Stimulated activated CD4-positive, alpha-beta T cell treated with anti-CD3 and anti-CD28 coated beads, Interleukin-2, amount 100 ng/mL, for 48 hours (primary cell): ENCODE data around the gene IGSF9.
"Not testable (repeated sequence)": the region's sequence is repeated elsewhere in the genome, so short reads cannot be mapped to it uniquely, and the experiment has no call there.

Experiments used
- DNase-seq, 2 donors: peaks; one replicate each; pipeline ENCODE4 v3.0.0-alpha.2; 2020

IGSF9 gene

DNA sequence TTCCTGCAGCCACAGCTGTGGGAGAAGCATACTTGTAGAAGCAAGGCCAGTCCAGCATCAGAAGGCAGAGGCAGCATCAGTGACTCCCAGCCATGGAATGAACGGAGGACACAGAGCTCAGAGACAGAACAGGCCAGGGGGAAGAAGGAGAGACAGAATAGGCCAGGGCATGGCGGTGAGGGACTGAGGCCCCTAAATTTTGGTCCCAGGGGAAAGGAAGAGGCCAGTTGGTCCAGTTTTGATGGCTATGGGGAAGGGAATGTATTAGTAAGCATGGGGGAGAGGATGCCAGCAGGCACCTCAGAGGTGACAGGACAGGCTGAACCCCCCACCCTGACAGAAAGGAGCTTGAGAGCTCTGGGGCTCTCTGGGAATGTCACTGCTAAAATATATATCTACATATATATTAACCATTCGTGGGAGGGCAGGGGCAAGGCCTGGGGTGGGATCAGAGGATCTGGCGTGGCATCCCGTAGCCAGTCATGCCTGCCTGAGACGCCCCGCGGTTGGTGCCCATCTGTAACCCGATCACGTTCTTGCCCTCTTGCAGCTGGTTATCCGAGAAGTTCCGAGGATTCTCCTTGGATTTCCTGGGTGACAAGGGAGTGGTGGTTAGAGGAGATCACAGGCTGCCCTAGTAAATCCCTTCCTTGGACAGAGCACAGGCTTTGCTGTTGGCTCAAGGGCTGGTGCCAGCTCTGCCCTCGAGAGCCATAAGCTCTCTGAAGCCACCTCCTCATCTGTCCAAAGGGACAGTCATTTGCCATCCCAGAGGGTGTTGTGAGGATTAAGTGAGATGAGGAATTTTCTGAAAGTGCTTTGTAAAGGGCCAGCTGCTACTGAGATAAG is 26.8 kb downstream of the IGSF9 start:
- DNase-seq: no peak

DNA sequence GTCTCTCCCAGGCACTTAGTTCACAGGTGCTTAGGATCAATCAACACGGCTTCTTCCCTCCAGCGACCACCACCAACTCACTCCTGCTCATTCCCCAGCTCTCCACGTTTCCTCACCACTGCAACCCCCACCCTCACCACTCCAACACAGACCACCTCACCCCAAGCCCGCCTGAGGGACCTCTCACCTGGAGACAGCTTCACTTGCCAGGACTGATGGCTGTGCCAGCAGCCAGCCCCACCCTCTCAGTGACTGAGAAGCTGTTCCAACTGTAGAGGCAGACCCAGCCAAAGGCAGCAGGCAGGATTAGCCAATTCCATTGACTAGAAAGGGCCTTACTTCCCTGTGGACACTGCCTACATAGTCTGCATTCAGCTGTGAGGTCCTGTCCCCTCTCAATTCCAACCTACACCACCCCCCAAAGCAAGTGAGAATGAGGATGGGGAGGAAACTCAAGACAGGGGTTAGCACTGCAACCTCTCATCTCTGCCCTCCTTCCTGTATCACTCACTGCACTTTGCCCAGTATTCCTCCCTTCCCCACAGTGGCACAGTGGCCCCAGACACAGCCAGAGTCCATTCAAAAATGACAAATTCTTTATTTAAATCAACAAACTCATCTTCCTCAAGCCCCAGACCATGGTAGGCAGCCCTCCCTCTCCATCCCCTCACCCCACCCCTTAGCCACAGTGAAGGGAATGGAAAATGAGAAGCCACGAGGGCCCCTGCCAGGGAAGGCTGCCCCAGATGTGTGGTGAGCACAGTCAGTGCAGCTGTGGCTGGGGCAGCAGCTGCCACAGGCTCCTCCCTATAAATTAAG is 27.7 kb downstream of the IGSF9 start:
- no peak for DNase-seq

DNA sequence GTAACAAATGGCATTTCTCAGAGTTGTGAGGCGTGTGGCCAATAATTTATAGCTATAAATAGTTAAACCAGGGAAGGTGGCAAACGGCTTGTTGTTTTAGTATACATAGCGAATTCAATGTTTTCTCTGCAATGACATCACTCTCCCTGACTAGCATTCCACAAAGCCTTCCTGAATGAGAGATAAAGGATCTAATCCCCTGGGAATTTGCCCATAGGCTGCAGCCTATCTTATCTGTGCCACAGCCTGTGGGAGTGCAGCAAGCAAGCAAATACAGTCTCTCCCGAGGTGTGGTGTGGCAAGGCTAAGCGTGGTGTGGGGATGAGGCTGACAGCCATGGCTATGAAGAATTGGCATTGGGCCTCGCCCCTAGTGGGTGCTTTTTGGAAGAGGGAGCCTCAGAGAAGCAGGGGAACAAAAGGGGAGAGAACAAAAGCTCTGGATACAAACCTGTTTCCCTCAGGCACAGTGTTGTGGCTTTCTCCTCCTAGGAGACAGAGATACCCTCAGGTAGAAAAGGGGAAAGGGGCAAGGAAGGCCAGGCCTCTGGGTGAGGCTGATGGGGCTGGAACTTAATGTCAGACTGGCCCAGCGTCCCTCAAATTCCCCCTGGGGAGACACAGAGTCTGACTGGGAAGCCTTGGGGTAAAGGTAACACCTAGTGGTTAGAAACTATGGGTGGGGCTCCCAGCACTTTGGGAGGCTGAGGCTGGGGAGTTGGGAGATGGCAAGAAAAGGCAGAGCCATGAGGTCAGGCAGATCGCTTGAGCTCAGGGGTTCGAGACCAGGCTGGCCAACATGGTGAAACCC is 29.0 kb downstream of the IGSF9 start:
- DNase-seq: no peak

DNA sequence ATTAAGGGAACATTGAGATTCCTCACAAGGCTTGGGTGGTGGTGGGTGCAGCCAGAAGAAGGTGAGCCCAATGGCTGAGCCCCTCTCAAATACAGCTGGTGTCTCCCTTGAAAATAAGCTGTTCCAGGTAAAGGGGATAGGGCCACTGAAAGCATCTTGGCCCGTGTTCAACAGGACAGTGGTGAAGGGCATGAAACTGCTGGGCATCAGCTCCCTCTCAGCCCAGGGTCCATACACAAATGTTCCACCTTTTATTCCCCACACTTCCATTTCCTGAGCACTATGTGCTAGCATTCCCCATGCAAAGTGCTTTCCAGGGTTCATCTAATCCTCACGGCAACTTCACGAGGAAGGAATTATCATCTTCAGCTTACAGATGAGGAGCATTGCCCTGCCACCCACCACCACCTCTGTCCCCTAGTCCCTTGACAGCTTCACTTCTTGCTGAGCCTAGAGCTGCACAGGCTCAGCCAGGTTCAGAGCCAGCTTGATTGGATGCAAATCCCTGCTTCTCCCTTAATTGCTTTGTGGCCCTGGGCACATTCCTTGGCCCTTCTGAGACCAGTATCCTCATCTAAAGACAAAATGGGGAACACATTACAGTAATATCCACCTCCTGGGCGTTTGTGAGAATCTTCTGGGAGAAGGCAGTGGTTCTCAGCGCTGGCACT is 29.7 kb downstream of the IGSF9 start:
- DNase-seq: no peak

GRCh38 chr1:159914252-159915018 is 31.0 kb downstream of the IGSF9 start:
- DNase-seq: no peak

- DNase-seq: no peak
Measured at GRCh38 chr1:159913451-159914192, 31.8 kb downstream of the IGSF9 start.

- no peak for DNase-seq
Measured at GRCh38 chr1:159911326-159912070, 33.9 kb downstream of the IGSF9 start.

DNA sequence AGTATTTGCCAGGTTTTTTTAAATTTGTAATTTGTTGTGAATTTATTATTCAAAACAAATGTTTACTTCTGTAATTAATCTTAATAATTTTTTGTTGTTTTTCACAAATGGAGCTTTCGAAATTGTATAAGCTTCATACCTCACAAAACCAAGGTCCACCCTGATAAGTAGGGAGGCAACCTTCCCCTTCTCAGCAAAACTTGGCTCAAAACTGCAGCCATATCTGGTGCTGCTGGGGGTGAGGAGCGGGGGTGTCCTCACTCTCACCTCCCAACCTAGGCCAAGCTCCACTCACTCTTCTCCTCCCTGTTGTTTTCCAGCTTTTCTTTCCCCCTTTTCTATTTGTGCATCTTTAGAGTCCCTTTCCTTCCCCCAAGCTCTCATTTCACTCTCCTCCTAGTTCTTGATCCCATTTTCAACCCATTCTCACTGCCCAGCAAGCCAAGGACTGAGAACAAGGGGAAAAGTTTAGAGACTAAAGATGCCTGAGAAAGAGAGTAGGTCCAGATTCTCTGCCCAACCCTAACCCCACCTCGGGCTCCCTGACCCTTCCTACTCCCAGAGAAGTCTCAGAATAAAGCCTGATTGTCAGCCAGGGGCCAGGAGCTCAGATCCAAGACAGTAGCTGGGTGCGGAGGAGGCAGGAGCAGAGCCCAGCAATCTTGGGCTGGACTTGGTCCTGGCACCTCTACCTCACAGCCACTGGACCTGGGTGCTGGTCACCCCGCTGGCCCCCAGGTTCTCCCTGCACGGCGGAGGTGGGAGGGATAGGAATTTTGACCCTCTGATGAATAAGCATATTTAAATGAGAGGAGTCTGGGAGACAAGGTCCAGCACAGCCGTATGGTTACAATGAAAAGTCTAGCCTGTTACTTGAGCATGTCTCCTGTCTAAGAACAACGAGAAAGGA is 37.1 kb downstream of the IGSF9 start:
- no peak for DNase-seq

DNA sequence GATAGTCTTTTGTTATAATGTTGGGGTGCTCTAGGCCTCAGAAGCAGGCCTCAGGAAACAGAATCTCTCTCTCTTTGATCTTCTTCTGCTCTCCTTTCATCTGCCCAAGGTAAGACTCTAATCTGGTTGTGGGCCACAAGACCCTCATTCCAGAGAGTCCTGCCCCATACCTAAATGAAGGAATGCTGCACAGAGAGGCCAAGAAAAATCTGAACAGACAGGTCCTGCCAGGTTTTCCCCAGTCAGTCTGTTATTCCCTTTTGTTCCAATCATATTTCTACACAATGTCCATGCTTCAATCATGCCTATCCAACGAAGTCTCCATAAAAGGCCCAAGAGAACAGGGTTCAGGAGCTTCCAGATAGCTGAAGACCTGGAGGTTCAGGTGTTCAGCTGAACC is 38.5 kb downstream of the IGSF9 start:
- DNase-seq: no peak

- DNase-seq: not testable (repeated sequence)
Measured at GRCh38 chr1:159904036-159904435, 41.4 kb downstream of the IGSF9 start.

DNA sequence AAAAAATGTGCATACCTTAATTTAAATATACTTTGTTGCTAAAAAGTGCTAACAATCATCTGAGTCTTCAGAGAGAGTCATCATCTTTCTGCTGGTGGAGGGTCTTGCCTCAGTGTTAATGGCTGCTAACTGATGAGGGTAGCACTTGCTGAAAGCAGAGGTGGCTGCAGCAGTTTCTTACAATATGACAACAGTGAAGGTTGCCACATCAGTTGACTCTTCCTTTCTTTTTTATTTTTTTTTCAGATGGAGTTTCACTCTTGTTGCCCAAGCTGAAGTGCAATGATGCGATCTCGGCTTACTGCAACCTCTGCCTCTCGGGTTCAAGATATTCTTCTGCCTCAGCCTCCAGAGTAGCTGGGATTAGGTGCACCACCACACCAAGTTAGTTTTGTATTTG is 42.9 kb downstream of the IGSF9 start:
- no peak for DNase-seq

DNA sequence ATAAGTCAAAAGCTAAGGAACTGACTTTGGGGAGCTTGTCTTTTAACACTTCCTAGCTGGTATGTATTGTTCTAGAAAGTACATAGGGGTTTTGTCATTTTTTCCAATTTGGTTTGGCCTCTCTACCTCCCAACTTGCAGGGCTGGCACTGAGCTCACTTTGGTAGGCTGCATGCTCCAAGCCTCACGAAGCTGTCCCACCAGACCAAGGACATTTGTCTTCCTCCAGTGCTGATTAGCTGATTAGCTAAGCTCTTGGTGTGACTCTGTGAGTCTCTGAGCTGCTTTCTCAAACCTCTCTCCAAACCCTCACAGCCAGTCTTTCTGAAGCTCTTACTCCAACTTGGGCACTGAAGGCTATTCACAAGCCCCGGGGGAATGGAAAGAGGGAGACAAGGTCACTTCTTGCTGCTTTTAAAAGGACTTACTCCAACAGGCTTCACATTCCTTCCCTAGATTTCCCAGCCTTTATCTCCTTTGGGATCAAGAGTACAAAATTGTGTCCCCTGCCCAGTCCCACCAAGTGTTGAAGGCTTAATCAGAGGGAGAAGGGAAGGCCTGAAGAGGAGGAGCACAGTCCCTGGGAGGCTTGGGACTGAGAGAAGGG is 44.6 kb downstream of the IGSF9 start:
- no peak for DNase-seq

DNA sequence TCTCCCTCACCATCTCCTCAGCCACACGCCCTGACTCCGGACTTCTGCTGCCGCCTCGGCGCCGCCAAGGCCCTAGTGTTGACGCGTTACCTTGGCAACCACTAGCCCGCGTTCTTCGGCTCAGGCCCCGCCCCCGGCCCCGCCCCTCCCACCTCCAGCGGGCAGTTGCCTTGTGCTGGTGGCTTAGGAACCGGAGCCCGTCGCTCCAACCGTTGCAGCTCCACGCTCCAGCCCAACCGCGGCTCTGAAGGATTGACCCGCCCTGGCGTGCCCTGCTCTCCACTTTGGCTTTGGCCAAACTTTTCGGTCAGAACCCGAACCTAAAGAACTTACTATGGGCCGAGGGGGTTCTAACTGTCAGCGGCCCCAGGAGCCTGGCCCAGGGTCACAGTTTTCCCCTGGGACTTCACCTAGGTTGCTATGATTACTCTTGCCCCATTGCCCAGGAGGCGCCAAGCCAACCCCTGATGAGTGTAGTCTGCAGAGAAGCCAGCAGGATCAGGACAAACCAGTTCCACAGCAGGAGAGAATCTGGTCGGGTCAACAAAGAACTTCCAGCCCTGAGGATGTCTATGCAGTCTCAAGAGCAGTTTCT is 45.2 kb downstream of the IGSF9 start, which contains the start of gene CFAP45:
TSS of gene CFAP45 (minus strand) at position 80 of the 595 bp plus-strand sequence. CDS start at position 13, 67 bp downstream.
- DNase-seq: no peak

DNA sequence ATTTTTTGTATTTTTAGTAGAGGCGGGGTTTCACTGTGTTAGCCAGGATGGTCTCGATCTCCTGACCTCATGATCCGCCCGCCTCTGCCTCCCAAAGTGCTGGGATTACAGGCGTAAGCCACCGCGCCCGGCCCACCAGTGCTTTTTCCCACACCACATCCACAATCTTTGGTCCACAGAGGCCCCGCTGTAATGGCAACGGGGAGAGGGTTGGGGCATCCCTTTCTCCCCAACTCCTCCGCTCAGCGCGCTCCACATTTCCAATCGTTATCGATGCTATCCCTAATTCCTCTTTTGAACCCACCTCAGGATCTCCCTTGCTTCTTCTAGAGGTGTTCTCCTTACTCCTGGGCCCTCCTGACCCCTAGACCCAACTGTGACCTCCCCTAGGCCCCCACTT is 45.8 kb downstream of the IGSF9 start:
- not testable (repeated sequence) for DNase-seq

- no peak for DNase-seq
Measured at GRCh38 chr1:159898527-159898926, 46.9 kb downstream of the IGSF9 start.

DNA sequence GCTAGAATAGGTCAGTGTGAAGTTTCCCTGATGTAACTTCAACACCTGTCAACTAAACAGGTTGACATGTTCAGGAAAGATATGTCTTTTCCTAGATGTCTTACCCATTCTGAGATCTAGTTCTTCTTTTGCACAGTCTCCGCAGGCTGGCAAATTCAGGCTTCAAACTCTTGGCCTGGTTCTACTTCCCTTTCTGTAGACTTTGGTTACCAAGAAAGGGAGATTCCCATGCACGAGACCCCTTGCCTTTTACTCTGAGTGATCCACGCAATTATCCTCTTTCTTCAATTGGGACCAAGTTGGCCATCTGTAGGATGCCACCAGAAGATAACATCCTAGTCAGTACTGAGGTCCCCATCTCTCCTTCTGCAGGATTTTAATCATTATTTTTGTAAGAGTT is 47.5 kb downstream of the IGSF9 start:
- DNase-seq: no peak

DNA sequence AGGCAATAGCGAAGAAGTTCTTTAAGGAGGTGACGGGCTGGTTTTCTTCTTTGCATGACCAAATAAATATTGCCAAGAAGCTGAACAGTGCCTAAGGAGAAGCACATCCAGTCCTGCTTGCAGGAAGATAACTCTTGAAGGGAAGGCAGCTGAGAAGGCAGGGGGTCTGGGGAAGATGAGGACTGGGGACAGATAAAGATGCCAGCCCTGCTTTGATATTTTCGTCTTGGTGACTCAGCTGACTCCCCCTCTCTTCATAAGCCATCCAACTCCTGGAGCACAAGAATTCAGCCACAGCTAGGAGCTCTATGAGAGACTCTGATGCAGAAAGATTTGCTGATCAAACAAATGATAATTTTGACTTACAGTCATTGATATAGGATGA is 48.9 kb downstream of the IGSF9 start:
- DNase-seq: no peak

- no peak for DNase-seq
Measured at GRCh38 chr1:159895836-159896545, 49.4 kb downstream of the IGSF9 start.
